Trophoblast cell (in vitro differentiated cells and primary cell): ENCODE measurements around the gene CASP3.

Source experiments
- DNase-seq, 2 donors: peaks; one replicate each; pipeline ENCODE4 v3.0.0-alpha.2; 2016
- H2AFZ ChIP-seq: 2 replicates; pipeline ENCODE4 v1.6.1; 2013; ENCODE audit warnings: low read length, moderate library complexity, mild to moderate bottlenecking; ENCODE audit not compliant: insufficient read depth, poor library complexity
- H2AK5ac ChIP-seq: 2 replicates; pipeline ENCODE4 v1.6.1; 2013; ENCODE audit warnings: mild to moderate bottlenecking, low read length
- H2BK120ac ChIP-seq: 2 replicates; pipeline ENCODE4 v1.6.1; 2013; ENCODE audit warnings: low read length, mild to moderate bottlenecking, moderate library complexity; ENCODE audit not compliant: insufficient read depth, poor library complexity
- H2BK12ac ChIP-seq: 2 replicates; pipeline ENCODE4 v1.6.1; 2013; ENCODE audit warnings: mild to moderate bottlenecking, low read length, moderate library complexity
- H2BK5ac ChIP-seq: 2 replicates; pipeline ENCODE4 v1.6.1; 2013; ENCODE audit warnings: low read length, low read depth, moderate library complexity, mild to moderate bottlenecking; ENCODE audit not compliant: poor library complexity
- H3K14ac ChIP-seq: 2 replicates; pipeline ENCODE4 v1.6.1; 2013; ENCODE audit warnings: mild to moderate bottlenecking, low read length
- H3K18ac ChIP-seq: 2 replicates; pipeline ENCODE4 v1.6.1; 2013; ENCODE audit warnings: mild to moderate bottlenecking, low read length
- H3K23ac ChIP-seq: 2 replicates; pipeline ENCODE4 v1.6.1; 2013; ENCODE audit warnings: low read length
- H3K27ac ChIP-seq: 2 replicates; pipeline ENCODE4 v1.5.1; 2013; ENCODE audit warnings: low read depth, mild to moderate bottlenecking, inconsistent platforms, low read length, moderate library complexity
- H3K27me3 ChIP-seq: 2 replicates; pipeline ENCODE4 v1.6.1; 2013; ENCODE audit warnings: inconsistent platforms, mild to moderate bottlenecking, low read length, moderate library complexity; ENCODE audit not compliant: insufficient read depth
- H3K36me3 ChIP-seq, 2 experiments: 1 replicate in 1 of 2; 2 replicates in 1 of 2; pipeline ENCODE4 v1.6.1; 2013; ENCODE audit warnings: low read length in 2 of 2, mild to moderate bottlenecking in 2 of 2, moderate library complexity in 1 of 2; ENCODE audit not compliant: insufficient read depth in 2 of 2, control insufficient read depth in 1 of 2
- H3K4ac ChIP-seq: 2 replicates; pipeline ENCODE4 v1.6.1; 2013; ENCODE audit warnings: low read depth, mild to moderate bottlenecking, low read length, moderate library complexity
- H3K4me1 ChIP-seq, 2 experiments: 1 replicate in 1 of 2; 2 replicates in 1 of 2; pipeline ENCODE4 v1.6.1; 2013; ENCODE audit warnings: low read length in 2 of 2, mild to moderate bottlenecking in 2 of 2, moderate library complexity in 1 of 2; ENCODE audit not compliant: insufficient read depth in 2 of 2, control insufficient read depth in 1 of 2
- H3K4me2 ChIP-seq: 2 replicates; pipeline ENCODE4 v1.6.1; 2013; ENCODE audit warnings: inconsistent platforms, mild to moderate bottlenecking, low read length, moderate library complexity
- H3K4me3 ChIP-seq: 2 replicates; pipeline ENCODE4 v1.5.1; 2013; ENCODE audit warnings: mild to moderate bottlenecking, low read depth, low read length, inconsistent platforms
- H3K79me1 ChIP-seq: one replicate; pipeline ENCODE4 v1.6.1; 2013; ENCODE audit warnings: low read length
- H3K79me2 ChIP-seq: 2 replicates; pipeline ENCODE4 v1.6.1; 2013; ENCODE audit warnings: low read length, mild to moderate bottlenecking; ENCODE audit not compliant: control insufficient read depth, insufficient read depth, poor library complexity
- H3K9ac ChIP-seq: 2 replicates; pipeline ENCODE4 v1.6.1; 2013; ENCODE audit warnings: mild to moderate bottlenecking, low read length
- H3K9me3 ChIP-seq: 2 replicates; pipeline ENCODE4 v1.6.1; 2013; ENCODE audit warnings: low read depth, mild to moderate bottlenecking, control low read depth, inconsistent platforms, low read length; ENCODE audit not compliant: insufficient read depth
- H4K12ac ChIP-seq: 2 replicates; pipeline ENCODE4 v1.6.1; 2013; ENCODE audit warnings: low read depth, mild to moderate bottlenecking, low read length, moderate library complexity
- H4K8ac ChIP-seq: 2 replicates; pipeline ENCODE4 v1.6.1; 2013; ENCODE audit warnings: low read depth, mild to moderate bottlenecking, low read length, moderate library complexity
- H4K91ac ChIP-seq: one replicate; pipeline ENCODE4 v1.6.1; 2013; ENCODE audit warnings: low read depth, mild to moderate bottlenecking, low read length, moderate library complexity
- WGBS: extraction: QIAGEN DNeasy Blood & Tissue Kit; methylation state at CpG from one replicate; pipeline ENCODE4 v1.1.7; 2013; ENCODE audit warnings: missing lambda C conversion rate; ENCODE audit not compliant: insufficient read length, insufficient coverage; ENCODE audit errors: extremely low coverage; 5-methylcytosine and 5-hydroxymethylcytosine counted together

CASP3 gene

DNA sequence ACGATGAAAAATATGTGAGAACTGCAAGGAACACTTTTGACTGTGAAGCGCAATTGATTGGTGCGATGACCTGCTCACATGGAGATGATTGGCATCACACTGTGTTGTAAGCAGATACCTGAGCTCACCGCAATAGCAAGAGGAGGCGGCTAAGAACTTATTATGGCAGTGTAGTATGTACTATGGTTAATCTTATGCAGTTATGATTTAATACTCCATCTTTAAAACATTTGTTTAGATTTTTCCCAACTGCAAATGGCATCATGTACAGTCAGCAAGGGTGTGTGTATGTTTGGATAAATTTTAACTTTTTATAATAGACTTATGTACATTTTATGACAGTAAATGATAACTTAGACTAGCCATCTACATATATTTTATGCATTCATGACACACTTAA, 25.8 kb upstream of the CASP3 start:
- H2AK5ac ChIP-seq = no peak overlapping the region
- H4K12ac ChIP-seq = no peak overlapping the region
- no peaks in the 10 kb centered on the region for H3K79me2 ChIP-seq
- no CpG with 5 or more reads among the region's 5 CpGs for WGBS
- no peak overlapping the region for H3K27ac ChIP-seq
- H3K9me3 ChIP-seq = no peaks in the 10 kb centered on the region
- H2BK120ac ChIP-seq = no peak overlapping the region
- no peak for DNase-seq
- no peak overlapping the region for H3K4ac ChIP-seq
- no peak overlapping the region for H3K23ac ChIP-seq
- no peak overlapping the region for H2BK5ac ChIP-seq
- no peaks in the 10 kb centered on the region for H3K4me1 ChIP-seq
- no peak overlapping the region for H2BK12ac ChIP-seq
- peaks cover 6% of the 10 kb centered on the region in 2 experiments for H3K36me3 ChIP-seq
- H3K4me2 ChIP-seq = no peak overlapping the region
- no peak overlapping the region for H3K4me3 ChIP-seq
- no peaks in the 10 kb centered on the region for H3K27me3 ChIP-seq
- H3K79me1 ChIP-seq = no peaks in the 10 kb centered on the region
- H3K9ac ChIP-seq = no peak overlapping the region
- H4K8ac ChIP-seq = no peak overlapping the region
- no peak overlapping the region for H4K91ac ChIP-seq
- no peak overlapping the region for H3K14ac ChIP-seq
- H3K18ac ChIP-seq = no peak overlapping the region
- H2AFZ ChIP-seq = no peak overlapping the region

DNA sequence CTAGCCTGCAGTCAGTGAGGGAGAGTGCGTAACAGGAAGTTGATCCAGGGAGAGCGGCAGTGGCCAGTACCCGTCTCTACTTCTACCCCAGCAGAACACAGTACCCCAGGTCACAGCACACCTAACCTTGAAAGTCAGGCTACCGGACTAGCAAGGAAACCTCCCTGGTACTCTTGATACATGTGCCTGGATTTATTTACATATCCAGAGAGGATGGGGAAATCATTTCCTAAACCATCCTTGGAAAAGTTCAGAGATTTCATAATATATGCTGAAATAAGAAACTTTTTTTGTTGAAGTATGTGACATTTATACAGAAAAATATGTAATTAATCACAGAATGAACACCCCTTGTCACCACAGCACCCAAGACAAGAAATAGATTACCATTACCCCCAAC, 24.8 kb upstream of the CASP3 start:
- Histone ChIP-seq H2AFZ (no peak overlapping the region), H3K4me2 (no peak overlapping the region), H3K4me1 (no peaks in the 10 kb centered on the region), H3K79me2 (no peaks in the 10 kb centered on the region), H4K8ac (no peak overlapping the region), H3K27ac (no peak overlapping the region), H3K4me3 (no peak overlapping the region), H3K36me3 (peaks cover 6% of the 10 kb centered on the region in 2 experiments), H3K79me1 (no peaks in the 10 kb centered on the region), H3K27me3 (no peaks in the 10 kb centered on the region), H2BK120ac (no peak overlapping the region), H2AK5ac (no peak overlapping the region), H3K9me3 (no peaks in the 10 kb centered on the region), H4K91ac (no peak overlapping the region), H3K9ac (no peak overlapping the region), H3K23ac (no peak overlapping the region), H4K12ac (no peak overlapping the region), H2BK5ac (no peak overlapping the region), H3K18ac (no peak overlapping the region), H3K4ac (no peak overlapping the region), H3K14ac (no peak overlapping the region), H2BK12ac (no peak overlapping the region)
- no peak for DNase-seq
- WGBS = no CpG with 5 or more reads among the region's 4 CpGs

DNA sequence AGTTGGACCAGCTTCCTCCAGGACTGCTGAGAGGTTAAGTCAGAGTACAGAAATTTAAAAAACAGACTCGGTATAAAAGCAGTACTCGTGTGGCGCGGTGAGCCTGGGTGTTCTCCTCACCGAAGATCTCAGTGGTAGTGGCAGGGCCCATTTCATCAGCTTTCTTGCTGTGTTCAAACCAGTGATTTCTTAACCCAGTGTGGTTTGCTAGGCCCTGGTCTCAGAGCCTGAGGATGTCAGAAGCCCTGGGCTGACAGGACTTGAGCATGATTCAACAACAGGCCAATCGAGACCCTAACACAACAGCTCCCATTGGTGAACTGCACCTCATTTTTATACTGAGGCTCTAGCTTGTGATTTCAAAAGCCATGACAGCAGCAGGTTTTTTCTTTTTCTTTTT, 23.5 kb upstream of the CASP3 start:
- no peak overlapping the region for H2BK120ac ChIP-seq
- H3K4me1 ChIP-seq = peaks cover 0 to 4% of the 10 kb centered on the region in 2 experiments
- no CpG with 5 or more reads among the region's 6 CpGs for WGBS
- no peak overlapping the region for H2BK5ac ChIP-seq
- no peaks in the 10 kb centered on the region for H3K79me1 ChIP-seq
- H3K9ac ChIP-seq = no peak overlapping the region
- H3K27ac ChIP-seq = no peak overlapping the region
- no peak overlapping the region for H4K12ac ChIP-seq
- H3K79me2 ChIP-seq = no peaks in the 10 kb centered on the region
- no peak overlapping the region for H4K91ac ChIP-seq
- H4K8ac ChIP-seq = no peak overlapping the region
- no peak overlapping the region for H2BK12ac ChIP-seq
- no peak overlapping the region for H2AFZ ChIP-seq
- H3K9me3 ChIP-seq = no peaks in the 10 kb centered on the region
- no peak overlapping the region for H3K14ac ChIP-seq
- no peak overlapping the region for H3K4me2 ChIP-seq
- H3K4me3 ChIP-seq = no peak overlapping the region
- peaks cover 6 to 11% of the 10 kb centered on the region in 2 experiments for H3K36me3 ChIP-seq
- DNase-seq = no peak
- H3K27me3 ChIP-seq = no peaks in the 10 kb centered on the region
- H3K23ac ChIP-seq = no peak overlapping the region
- H2AK5ac ChIP-seq = no peak overlapping the region
- H3K18ac ChIP-seq = no peak overlapping the region
- no peak overlapping the region for H3K4ac ChIP-seq

DNA sequence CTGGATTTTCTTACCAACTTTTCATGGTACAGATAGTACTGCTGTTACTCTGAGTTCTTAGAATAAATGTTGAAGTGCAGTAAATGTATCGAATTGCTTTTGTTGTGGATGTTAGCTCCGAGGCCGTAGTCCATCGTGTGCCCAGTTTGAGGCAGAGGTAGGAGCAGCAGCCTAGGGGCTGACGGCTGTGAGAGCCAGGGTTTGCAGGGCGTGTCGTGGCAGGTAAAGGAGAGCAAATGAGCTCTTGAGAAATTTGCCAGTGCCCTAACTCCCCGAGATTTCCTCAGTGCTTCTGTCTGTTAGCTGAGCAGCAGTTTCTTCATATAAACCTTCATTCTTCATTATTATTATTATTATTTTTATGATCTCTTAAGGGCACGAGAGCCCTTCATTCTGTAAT, 21.9 kb upstream of the CASP3 start:
- Histone ChIP-seq H3K9ac (no peak overlapping the region), H3K27me3 (no peaks in the 10 kb centered on the region), H2BK120ac (no peak overlapping the region), H3K79me2 (no peaks in the 10 kb centered on the region), H3K36me3 (peaks cover 6 to 11% of the 10 kb centered on the region in 2 experiments), H3K27ac (no peak overlapping the region), H3K4ac (no peak overlapping the region), H4K91ac (no peak overlapping the region), H3K14ac (no peak overlapping the region), H2BK5ac (no peak overlapping the region), H2AK5ac (no peak overlapping the region), H3K23ac (no peak overlapping the region), H4K12ac (no peak overlapping the region), H3K4me2 (no peak overlapping the region), H3K4me3 (no peak overlapping the region), H3K79me1 (no peaks in the 10 kb centered on the region), H3K9me3 (no peaks in the 10 kb centered on the region), H3K18ac (no peak overlapping the region), H2AFZ (no peak overlapping the region), H4K8ac (no peak overlapping the region), H3K4me1 (peaks cover 0 to 4% of the 10 kb centered on the region in 2 experiments), H2BK12ac (no peak overlapping the region)
- WGBS = no CpG with 5 or more reads among the region's 9 CpGs
- no peak for DNase-seq
